ENCODE results near the gene BMPR1B.

BMPR1B gene

DNA sequence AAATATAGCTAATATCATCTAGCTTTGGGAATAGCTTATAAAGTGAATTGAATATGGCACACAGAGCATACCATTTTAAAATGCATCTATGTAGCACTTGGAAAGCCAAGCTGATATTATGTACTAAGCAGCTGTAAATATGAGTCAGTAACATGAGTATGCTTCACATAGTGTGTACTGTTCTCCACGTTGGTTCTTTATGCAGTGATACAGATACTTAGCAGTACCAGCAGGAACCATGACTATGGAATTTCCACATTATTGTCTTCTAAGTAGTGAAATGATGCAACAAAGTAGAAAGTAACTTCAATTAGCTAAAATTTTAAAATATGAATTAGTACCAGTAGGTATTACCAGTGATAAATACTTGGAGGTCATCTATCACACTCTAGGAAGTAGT is 320.1 kb downstream of the BMPR1B start (continued):
- TF ChIP-seq, protein P1, sequence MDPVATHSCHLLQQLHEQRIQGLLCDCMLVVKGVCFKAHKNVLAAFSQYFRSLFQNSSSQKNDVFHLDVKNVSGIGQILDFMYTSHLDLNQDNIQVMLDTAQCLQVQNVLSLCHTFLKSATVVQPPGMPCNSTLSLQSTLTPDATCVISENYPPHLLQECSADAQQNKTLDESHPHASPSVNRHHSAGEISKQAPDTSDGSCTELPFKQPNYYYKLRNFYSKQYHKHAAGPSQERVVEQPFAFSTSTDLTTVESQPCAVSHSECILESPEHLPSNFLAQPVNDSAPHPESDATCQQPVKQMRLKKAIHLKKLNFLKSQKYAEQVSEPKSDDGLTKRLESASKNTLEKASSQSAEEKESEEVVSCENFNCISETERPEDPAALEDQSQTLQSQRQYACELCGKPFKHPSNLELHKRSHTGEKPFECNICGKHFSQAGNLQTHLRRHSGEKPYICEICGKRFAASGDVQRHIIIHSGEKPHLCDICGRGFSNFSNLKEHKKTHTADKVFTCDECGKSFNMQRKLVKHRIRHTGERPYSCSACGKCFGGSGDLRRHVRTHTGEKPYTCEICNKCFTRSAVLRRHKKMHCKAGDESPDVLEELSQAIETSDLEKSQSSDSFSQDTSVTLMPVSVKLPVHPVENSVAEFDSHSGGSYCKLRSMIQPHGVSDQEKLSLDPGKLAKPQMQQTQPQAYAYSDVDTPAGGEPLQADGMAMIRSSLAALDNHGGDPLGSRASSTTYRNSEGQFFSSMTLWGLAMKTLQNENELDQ (tag by site-specific recombination; IDR thresholded peaks at IDR 0.05; ENCODE audit: low read depth), result no peak
- no peak for TF ChIP-seq ZNF747 (tag by site-specific recombination; IDR thresholded peaks at IDR 0.05)
- no peak for TF ChIP-seq ZBTB20 (tag by site-specific recombination; IDR thresholded peaks at IDR 0.05)
- TF ChIP-seq ZNF701 (tag by site-specific recombination; IDR thresholded peaks at IDR 0.05), result no peak
- no peak for TF ChIP-seq ZNF121 (tag by site-specific recombination; IDR thresholded peaks at IDR 0.05)

DNA sequence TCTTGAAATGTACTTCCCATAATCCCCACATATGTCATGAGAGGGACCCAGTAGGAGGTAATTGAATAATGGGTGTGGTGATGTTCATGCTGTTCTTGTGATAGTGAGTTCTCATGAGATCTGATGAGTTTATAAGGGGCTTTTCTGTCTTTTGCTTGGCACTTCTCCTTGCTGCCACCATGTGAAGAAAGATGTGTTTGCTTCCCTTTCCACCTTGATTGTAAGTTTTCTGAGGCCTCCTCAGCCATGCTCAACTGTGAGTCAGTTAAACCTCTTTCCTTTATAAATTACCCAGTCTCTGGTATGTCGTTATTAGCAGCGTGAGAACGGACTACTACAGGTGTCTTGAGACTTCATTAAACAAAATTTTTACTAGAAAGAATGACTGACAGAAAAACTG is 323.2 kb downstream of the BMPR1B start:
- ChIA-PET POLR2A (no interaction called here), CTCF (no interaction called here)
- H3K4me1 ChIP-seq (ENCODE audit: control insufficient read depth, insufficient read depth, low read length), result peaks cover 8% of the 10 kb centered on the region
- no peak overlapping the region for H3K4me3 ChIP-seq (ENCODE audit: low read depth, low read length)
- H3K9me3 ChIP-seq (ENCODE audit: control insufficient read depth, insufficient read depth, low read depth, low read length), result no peaks in the 10 kb centered on the region
- TF ChIP-seq, protein P2, sequence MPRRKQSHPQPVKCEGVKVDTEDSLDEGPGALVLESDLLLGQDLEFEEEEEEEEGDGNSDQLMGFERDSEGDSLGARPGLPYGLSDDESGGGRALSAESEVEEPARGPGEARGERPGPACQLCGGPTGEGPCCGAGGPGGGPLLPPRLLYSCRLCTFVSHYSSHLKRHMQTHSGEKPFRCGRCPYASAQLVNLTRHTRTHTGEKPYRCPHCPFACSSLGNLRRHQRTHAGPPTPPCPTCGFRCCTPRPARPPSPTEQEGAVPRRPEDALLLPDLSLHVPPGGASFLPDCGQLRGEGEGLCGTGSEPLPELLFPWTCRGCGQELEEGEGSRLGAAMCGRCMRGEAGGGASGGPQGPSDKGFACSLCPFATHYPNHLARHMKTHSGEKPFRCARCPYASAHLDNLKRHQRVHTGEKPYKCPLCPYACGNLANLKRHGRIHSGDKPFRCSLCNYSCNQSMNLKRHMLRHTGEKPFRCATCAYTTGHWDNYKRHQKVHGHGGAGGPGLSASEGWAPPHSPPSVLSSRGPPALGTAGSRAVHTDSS (tag by site-specific recombination; IDR thresholded peaks at IDR 0.05), result no peak
- TF ChIP-seq GLIS1 (tag by site-specific recombination; IDR thresholded peaks at IDR 0.05), result no peak
- TF ChIP-seq GLI2 (tag by site-specific recombination; IDR thresholded peaks at IDR 0.05; ENCODE audit: borderline replicate concordance, low read depth), result no peak
- TF ChIP-seq ZNF473 (tag by site-specific recombination; IDR thresholded peaks at IDR 0.05), result no peak
- no peak for TF ChIP-seq ZNF404 (tag by site-specific recombination; IDR thresholded peaks at IDR 0.05)
- TF ChIP-seq ZNF202 (tag by site-specific recombination; IDR thresholded peaks at IDR 0.05; ENCODE audit: borderline replicate concordance), result no peak
- TF ChIP-seq ZNF792 (tag by site-specific recombination; IDR thresholded peaks at IDR 0.05), result no peak
- TF ChIP-seq ZBTB7A (tag by site-specific recombination; IDR thresholded peaks at IDR 0.05; ENCODE audit: low read depth), result no peak
- no peak for TF ChIP-seq ZNF223 (tag by site-specific recombination; IDR thresholded peaks at IDR 0.05)
- no peak for TF ChIP-seq ZBTB8A (tag by site-specific recombination; IDR thresholded peaks at IDR 0.05)
- TF ChIP-seq ZNF24 (tag by site-specific recombination; IDR thresholded peaks at IDR 0.05), result no peak
- TF ChIP-seq, protein P3, sequence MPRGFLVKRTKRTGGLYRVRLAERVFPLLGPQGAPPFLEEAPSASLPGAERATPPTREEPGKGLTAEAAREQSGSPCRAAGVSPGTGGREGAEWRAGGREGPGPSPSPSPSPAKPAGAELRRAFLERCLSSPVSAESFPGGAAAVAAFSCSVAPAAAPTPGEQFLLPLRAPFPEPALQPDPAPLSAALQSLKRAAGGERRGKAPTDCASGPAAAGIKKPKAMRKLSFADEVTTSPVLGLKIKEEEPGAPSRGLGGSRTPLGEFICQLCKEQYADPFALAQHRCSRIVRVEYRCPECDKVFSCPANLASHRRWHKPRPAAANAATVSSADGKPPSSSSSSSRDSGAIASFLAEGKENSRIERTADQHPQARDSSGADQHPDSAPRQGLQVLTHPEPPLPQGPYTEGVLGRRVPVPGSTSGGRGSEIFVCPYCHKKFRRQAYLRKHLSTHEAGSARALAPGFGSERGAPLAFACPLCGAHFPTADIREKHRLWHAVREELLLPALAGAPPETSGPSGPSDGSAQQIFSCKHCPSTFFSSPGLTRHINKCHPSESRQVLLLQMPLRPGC (tag by site-specific recombination; IDR thresholded peaks at IDR 0.05), result no peak
- TF ChIP-seq, protein P4, sequence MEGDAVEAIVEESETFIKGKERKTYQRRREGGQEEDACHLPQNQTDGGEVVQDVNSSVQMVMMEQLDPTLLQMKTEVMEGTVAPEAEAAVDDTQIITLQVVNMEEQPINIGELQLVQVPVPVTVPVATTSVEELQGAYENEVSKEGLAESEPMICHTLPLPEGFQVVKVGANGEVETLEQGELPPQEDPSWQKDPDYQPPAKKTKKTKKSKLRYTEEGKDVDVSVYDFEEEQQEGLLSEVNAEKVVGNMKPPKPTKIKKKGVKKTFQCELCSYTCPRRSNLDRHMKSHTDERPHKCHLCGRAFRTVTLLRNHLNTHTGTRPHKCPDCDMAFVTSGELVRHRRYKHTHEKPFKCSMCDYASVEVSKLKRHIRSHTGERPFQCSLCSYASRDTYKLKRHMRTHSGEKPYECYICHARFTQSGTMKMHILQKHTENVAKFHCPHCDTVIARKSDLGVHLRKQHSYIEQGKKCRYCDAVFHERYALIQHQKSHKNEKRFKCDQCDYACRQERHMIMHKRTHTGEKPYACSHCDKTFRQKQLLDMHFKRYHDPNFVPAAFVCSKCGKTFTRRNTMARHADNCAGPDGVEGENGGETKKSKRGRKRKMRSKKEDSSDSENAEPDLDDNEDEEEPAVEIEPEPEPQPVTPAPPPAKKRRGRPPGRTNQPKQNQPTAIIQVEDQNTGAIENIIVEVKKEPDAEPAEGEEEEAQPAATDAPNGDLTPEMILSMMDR (tag by site-specific recombination; IDR thresholded peaks at IDR 0.05), result no peak
- TF ChIP-seq YY1 (tag by site-specific recombination; IDR thresholded peaks at IDR 0.05), result no peak
- no peak for TF ChIP-seq ZNF19 (tag by site-specific recombination; IDR thresholded peaks at IDR 0.05; ENCODE audit: low read depth)
- no peak for TF ChIP-seq ZBTB17 (tag by site-specific recombination; IDR thresholded peaks at IDR 0.05)
- H3K36me3 ChIP-seq (ENCODE audit: control insufficient read depth in 2 of 2, insufficient read depth in 1 of 2, low read length in 2 of 2), result no peaks in the 10 kb centered on the region
- no peak overlapping the region for H3K27ac ChIP-seq (ENCODE audit: extremely low read depth, low read depth, low read length)

Measured in HEK293 (cell line).